Measurements from ENCODE around the gene PHF21A.
A peak's percentile ranks its signal among the peaks of the same experiment; 100 is the strongest.
"Not testable (repeated sequence)": the region's sequence is repeated elsewhere in the genome, so short reads cannot be mapped to it uniquely, and the experiment has no call there.

The PHF21A gene

DNA sequence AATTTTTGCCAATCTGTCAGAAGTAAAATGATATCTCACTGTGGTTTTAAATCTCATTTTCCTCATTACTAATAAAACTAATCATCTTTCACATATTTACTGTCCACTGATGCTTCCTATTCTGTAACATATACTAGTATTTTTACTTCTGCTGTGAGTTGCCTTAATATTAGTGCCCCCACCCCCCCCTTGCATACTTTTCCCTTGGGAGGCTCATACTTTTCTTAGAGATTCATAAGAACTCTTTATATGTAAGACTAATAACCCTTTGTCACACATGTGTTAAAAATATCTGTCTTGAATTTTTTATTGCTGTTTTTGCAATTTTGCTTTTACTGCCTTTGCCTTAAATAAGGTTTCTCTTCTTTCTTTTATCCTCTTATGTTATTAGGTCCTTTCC lies 87.2 kb downstream of the PHF21A start:
- no peak for DNase-seq (ENCODE audit: low read depth)

GRCh38 chr11:46026606-46027293 lies 94.5 kb downstream of the PHF21A start:
- DNase-seq (ENCODE audit: low read depth) = no peak

DNA sequence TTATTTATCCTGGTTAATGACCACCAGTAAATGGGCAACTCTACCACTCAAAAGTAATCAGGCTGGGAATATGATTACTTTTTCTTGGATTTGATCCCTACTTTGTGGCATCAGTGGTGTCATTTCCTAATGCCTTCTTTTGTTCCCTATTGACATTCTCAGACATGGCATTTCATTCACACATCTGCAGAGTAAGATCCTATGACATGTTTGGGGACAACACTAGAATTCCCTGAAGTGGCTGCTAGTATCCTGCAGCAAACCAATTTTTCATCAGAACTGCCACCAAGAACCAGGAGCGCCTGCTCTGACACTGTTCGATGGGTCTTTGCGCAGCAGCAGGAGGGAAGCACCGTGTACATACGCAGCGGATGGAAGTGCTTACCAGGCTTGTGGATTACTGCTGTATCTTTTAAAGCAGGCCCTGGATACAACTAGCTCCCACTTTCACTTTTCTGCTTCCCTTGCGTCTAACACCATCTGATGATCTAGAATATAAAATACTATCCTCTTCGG lies 101.1 kb downstream of the PHF21A start:
- DNase-seq (ENCODE audit: low read depth) = no peak

DNA sequence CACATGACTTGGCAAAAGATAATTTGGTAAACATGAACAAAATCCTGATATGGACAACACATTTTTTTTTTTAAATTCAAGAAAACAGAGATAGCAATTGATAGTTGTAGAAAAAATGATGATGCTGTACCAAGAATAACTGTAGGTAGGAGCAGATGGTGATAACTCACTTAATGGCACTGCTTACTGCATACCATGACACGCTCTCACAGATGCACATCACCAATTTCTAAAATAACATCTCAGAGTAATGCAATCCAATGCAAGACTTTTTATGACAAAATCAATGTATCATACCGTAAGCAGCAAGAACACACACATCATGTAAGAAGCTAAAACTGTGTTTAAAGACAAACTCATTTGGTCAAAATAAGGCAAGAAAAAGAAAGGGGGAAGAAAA lies 102.6 kb downstream of the PHF21A start:
- DNase-seq (ENCODE audit: low read depth) = no peak

- DNase-seq (ENCODE audit: low read depth) = no peak
Observed at GRCh38 chr11:46017341-46017740, 103.9 kb downstream of the PHF21A start.

GRCh38 chr11:46015941-46016340 lies 105.3 kb downstream of the PHF21A start:
- no peak for DNase-seq (ENCODE audit: low read depth)

DNA sequence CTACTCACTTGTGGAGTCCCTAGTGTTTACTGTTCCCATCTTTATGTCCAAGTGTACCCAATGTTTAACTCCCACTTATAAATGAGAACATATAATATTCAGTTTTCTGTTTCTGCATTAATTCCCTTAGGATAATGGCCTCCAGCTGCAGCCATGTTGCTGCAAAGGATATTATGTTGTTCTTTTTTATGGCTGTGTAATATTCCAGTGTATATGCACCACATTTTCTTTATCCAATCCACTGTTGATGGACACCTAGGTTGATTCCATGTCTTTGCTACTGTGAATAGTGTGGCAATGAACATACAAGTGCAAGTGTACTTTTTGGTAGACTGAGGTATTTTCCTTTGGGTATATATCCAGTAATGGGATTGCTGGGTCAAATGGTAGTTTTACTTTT lies 107.1 kb downstream of the PHF21A start:
- not testable (repeated sequence) for DNase-seq (ENCODE audit: low read depth)

DNA sequence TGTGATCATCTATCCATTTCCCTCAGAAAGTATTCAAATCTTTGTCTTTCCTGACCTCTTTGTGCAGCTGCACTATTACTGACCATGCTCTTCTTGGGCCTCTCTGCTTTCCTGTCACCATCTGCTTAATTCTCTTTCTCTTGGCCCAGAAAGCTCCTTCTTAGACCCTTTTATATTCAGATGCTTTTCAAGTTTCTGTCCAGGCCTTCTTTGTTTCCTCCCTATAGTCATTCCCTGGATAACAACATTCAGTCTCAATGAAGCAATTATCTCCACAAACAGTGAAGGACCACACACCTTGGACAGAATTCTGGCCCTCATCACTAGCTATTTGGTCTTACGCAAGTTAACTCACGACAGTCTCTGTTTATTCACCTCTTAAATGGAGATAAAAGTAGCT lies 109.1 kb downstream of the PHF21A start:
- DNase-seq (ENCODE audit: low read depth) = no peak

DNA sequence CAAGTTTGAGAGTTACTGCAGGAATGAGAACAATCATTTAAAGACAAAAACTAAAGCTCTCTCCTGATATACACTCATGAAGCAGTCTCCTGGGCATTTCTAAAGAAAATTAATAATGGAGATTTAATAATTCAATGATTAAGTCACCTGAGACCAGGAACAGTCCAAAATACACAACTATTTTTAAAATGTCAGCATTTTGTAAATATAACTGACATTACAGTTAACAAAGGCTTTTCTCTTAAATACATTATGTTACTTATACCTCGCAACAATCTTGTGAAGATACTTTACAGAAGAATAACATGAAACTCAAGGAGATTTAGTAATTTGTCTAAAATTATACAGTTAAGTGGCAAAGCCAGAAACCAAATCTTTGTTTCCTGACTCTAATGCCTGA lies 111.2 kb downstream of the PHF21A start:
- DNase-seq (ENCODE audit: low read depth) = no peak

DNA sequence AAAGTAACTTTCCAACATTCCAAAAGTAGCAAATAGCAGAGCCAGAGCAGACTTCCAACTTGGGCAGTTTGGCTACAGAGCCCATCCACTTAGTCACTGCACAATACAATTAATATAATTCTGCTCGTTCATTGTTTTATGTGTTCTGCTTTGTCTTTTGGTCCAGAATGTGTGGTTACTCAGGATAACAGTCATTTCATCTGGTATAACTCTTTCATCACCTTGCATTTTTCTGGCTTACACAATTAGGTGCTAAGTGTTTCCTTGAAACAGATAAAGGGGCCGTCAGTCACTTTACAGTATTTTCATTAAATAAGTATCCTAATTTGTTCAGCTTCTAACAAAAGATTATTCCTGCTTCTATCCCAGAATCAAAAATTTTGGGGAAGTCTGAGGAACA lies 111.6 kb downstream of the PHF21A start:
- no peak for DNase-seq (ENCODE audit: low read depth)

GRCh38 chr11:46006418-46007070 lies 114.7 kb downstream of the PHF21A start:
- no peak for DNase-seq (ENCODE audit: low read depth)

- DNase-seq (ENCODE audit: low read depth) = no peak
Observed at GRCh38 chr11:46003572-46003971, 117.7 kb downstream of the PHF21A start.

- DNase-seq (ENCODE audit: low read depth) = no peak
Observed at GRCh38 chr11:46002189-46002588, 119.1 kb downstream of the PHF21A start.

- DNase-seq (ENCODE audit: low read depth) = no peak
Observed at GRCh38 chr11:46001448-46001914, 119.8 kb downstream of the PHF21A start.

DNA sequence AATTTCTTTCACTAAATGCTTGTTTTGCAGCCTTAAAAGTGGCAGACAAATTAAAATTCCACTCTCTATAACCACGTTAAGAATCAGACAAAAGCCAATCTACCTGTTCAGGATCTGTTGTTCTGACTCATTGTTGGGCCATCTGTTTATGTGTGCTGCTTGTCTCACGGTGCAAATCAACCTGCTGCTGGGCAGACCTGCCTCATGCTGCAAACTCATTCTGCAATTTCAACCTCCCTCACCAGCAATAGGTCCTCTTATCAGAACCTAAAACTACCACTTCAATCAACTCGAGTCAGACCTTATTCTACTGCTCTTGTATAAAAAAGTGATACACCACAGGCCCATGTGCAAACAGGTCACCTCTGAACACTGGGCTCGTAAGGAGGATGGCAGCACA lies 123.7 kb downstream of the PHF21A start:
- DNase-seq (ENCODE audit: low read depth) = no peak

DNA sequence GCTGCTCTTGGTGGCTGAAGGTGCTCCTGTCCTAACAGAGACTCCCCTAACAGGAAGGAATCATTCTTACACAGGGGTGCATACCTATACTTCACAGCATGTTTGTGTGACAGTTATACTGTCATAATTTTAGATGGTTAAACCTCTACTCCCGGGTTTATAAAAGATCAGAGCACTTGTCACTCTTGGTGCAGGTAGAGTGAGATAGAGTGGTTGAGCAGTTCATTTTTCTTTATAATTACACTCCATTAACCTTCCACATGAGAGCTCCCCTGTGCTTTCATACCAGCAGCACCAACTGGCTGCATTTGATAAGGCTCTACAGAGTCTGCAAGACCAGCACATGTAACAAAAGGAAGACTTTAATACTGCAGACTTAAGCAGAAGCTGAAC lies 125.9 kb downstream of the PHF21A start:
- DNase-seq (ENCODE audit: low read depth) = peak; percentile 14

GRCh38 chr11:45994371-45995341 lies 126.6 kb downstream of the PHF21A start:
- no peak for DNase-seq (ENCODE audit: low read depth)

DNA sequence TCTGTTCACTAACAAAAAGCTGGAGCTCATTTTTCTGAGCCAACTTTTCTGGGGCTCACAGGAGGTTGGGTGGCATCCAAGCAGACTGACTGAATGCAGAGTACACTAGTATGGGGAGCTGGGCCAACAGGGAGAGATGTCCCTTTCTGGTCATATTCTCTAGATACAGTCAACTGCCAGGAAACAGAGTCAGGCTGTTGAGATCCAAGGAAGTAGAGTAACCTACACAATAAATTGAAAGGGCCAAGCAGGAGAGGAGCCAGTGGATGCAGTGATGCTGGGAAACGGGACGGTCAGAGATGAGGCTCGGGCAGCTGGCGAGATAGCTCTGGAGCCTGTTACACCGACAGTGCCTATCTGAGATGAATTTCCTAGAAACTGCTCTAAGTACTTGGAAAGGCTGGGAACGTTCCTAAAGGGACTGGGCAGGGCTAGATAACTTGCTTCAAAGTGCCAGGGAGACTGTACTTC lies 127.7 kb downstream of the PHF21A start:
- no peak for DNase-seq (ENCODE audit: low read depth)

DNA sequence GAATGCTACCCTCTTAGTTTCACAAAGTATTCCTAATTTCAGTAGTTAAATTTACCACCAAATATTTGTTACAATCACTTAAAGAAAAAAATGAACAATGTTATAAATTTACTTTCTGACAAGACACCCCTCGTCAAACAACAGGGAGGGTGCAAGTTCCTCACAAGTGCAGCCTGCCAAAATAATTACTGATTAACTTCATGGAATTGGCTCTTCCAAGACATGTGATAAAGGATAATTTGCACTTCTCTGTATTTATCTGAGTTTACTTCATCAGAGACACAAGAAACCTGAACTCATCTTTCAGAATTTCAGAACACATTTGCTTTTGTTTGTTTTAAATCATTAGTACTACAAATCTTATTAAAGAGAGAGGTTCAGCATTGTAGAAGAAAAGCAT lies 132.3 kb downstream of the PHF21A start:
- no peak for DNase-seq (ENCODE audit: low read depth)

GRCh38 chr11:45985212-45985611 lies 136.0 kb downstream of the PHF21A start:
- no peak for DNase-seq (ENCODE audit: low read depth)

- DNase-seq (ENCODE audit: low read depth) = no peak
Observed at GRCh38 chr11:45984192-45984591, 137.1 kb downstream of the PHF21A start.

GRCh38 chr11:45983471-45983845 lies 137.8 kb downstream of the PHF21A start:
- DNase-seq (ENCODE audit: low read depth) = no peak
